RKO (cell line): ENCODE data around the gene RNF215.

ENCODE experiments used
- DNase-seq: peaks from one replicate; pipeline ENCODE4 v3.0.0-alpha.2; 2016; ENCODE audit warnings: low spot score

Gene RNF215

GRCh38 chr22:30386960-30387827 is at the start of gene RNF215:
TSS of gene RNF215 (minus strand) at chr22:30387411. CDS start at chr22:30387313, 98 bp downstream.
- peak; percentile 77 for DNase-seq

DNA sequence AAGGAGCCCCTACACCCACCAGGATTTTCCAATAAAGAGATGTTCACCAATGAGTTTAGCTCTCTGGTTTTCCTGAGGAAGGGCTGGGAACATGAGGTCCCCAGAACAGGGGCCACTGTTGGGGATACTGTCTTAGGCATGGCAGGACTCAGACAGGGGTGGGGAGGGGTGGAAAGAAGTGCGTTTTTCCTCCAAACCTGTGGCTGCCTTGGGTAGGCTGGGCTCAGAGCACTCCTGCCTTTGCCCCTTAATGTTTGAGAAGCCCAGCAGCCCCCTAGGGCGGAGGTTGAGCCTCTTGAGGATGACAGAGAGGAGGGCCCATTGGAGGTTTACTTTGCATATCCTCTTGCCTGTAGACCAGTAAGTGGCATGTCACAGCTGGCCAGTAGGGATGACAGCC is 49.0 kb upstream of the RNF215 start:
- DNase-seq = peak; percentile 29

GRCh38 chr22:30435674-30436126 is 48.5 kb upstream of the RNF215 start:
- DNase-seq = peak; percentile 80

DNA sequence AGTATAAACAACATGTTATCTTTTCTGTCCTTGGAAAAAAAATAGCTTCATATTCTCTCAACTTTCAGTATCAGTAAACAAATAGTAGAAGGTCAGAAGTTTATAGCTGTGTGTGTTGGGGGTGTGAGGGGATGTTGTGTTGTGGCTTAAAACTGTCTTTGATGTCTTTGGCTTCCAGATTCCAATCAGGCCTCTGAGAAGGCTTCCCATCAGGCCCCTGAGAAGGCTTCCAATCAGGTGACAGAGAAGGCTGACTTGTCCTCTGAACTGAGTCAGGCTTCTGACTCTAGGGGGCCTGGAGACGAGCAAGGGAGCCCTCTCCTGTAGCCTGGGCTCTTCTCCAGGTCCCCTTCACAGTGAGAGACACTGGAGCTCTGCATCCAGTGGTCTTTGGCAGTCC is 47.6 kb upstream of the RNF215 start:
- DNase-seq = no peak

- DNase-seq = no peak
These were observed 46.6 kb upstream of the RNF215 start for GRCh38 chr22:30433773-30434172.

GRCh38 chr22:30433227-30433626 is 46.0 kb upstream of the RNF215 start:
- DNase-seq = no peak

GRCh38 chr22:30432520-30432919 is 45.3 kb upstream of the RNF215 start:
- DNase-seq = no peak

- no peak for DNase-seq
These were observed 44.9 kb upstream of the RNF215 start for GRCh38 chr22:30432096-30432495.

GRCh38 chr22:30430933-30431332 is 43.7 kb upstream of the RNF215 start:
- no peak for DNase-seq

- DNase-seq = no peak
These were observed 42.7 kb upstream of the RNF215 start for GRCh38 chr22:30429887-30430286.

GRCh38 chr22:30427871-30428270 is 40.7 kb upstream of the RNF215 start:
- no peak for DNase-seq

DNA sequence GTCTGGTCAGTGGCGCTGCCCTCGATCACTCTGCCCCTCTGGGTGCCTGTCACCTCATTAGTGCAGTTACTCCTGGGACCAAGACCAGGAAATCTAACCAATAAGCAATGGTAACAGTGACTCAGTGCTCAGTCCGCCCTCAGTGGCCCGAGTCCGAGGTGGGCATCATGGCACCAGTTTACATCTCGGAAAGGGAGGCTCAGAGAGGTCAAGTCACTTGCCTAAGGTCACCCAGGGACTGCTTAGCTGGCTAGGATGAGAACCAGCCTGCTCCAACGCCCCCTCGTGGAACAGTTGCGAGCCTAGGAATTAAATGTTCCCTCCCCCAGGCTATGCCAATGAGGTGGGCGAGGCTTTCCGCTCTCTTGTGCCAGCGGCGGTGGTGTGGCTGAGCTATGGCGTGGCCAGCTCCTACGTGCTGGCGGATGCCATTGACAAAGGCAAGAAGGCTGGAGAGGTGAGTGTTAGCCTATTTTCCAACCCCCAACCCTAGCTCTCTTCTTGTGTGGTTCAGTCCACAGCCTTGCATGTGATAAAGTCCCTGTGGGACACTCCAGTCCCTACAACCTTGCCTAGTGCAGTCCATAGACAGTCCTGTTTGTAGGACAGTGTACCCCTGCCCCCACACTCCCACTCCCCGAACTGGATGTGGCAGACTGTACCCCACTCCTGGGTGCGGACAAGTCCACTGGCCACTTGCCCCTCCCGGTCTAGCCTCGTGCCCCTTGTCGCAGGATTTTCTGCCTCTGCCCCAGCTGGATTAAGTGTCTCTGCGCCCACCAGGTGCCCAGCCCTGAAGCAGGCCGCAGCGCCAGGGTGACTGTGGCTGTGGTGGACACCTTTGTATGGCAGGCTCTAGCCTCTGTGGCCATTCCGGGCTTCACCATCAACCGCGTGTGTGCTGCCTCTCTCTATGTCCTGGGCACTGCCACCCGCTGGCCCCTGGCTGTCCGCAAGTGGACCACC is 39.5 kb upstream of the RNF215 start:
- peak; percentile 94 for DNase-seq

DNA sequence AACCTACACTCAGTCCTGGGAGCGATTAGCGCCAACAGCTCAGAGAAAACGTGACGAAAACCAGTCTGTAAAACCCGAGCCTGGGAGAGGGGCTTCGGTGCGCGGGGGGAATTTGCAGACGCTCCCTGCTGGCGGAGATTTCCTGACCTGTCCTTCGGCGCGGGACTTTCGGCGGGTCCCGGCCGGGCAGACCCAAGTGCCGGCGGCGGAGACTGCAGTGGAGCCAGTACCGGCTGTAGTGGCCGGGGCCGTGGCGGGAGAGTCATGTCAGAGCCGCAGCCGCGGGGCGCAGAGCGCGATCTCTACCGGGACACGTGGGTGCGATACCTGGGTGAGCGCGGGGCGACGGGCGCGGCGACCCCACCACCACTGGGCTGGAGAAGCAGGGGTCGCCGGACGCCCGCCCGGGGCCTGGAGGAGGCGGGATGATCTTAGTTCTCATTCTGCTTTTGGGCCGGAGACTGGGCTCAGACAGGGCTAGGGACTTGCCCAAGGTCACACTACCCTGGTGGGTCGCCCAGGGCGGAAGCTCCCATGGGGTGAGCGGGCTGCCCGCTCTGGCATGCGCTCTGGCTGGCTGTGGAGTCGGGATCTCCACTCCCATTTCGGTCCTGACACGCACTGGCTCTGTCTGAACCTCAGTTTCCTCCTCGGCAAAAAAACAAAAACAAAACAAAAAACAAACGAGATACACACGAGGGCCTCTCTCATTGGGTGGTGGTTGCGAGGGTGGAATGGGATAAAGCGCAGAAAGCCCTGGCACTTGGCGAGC is 38.6 kb upstream of the RNF215 start, which contains the start of gene MTFP1:
Gene MTFP1, plus strand, starts transcription at position 153 of the 772 bp plus-strand sequence. Its CDS starts 112 bp downstream, at position 265.
- DNase-seq = peak; percentile 80

GRCh38 chr22:30425327-30425615 is 38.1 kb upstream of the RNF215 start:
- no peak for DNase-seq

DNA sequence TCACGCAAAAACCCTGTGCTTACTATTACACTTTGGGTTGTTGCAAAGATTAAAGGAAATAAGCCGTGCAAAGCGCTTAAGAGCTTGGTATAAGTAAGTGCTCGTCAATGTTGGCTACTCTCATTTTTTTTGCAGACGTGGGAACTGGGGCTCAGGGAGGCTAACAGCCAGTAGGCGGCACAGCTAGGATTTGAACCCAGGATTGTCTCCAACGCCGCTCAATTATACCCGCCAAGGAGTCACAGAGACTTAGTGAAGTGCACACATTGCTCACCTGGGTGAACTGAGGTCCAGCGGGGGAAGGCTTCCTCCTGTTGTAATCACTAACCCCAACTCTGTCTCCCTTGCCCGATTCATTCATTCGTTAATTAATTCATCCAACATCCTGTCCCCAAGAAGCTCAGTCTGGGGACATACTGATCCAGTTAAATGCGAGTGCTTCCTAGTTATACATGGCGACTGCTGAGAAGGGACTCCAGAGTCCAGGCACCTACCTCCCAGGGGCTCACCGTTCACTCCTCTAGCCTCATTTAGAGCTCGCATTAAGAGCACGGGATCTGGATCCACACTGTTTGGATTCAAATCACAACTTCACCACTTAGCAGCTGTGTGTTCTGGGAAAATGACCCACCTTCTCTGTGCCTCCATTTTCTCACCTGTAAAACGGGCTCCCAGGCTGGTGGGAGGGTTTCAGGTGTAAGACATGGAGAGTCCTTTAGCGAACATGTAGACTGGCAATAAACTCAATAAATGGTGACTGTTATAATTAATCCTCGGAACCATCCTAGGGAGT is 37.5 kb upstream of the RNF215 start:
- peak; percentile 77 for DNase-seq

- peak; percentile 99 for DNase-seq
These were observed 36.8 kb upstream of the RNF215 start for GRCh38 chr22:30423959-30424533.

GRCh38 chr22:30423301-30423958 is 36.2 kb upstream of the RNF215 start:
- DNase-seq = no peak

- DNase-seq = peak; percentile 99
These were observed 35.5 kb upstream of the RNF215 start for GRCh38 chr22:30422481-30423300.
